AG20443 (cell line): ENCODE data around the gene GALNT16.
"Not testable (repeated sequence)": the region's sequence is repeated elsewhere in the genome, so short reads cannot be mapped to it uniquely, and the experiment has no call there.

Experiments used
- DNase-seq: peaks from one replicate; pipeline ENCODE4 v3.0.0; 2012; ENCODE audit warnings: low spot score, mixed read lengths

The GALNT16 gene

GRCh38 chr14:69260190-69260860, 367 bp downstream of the GALNT16 start:
- peak; percentile 46 for DNase-seq

GRCh38 chr14:69260861-69261564, 1.1 kb downstream of the GALNT16 start:
- peak; percentile 64 for DNase-seq

DNA sequence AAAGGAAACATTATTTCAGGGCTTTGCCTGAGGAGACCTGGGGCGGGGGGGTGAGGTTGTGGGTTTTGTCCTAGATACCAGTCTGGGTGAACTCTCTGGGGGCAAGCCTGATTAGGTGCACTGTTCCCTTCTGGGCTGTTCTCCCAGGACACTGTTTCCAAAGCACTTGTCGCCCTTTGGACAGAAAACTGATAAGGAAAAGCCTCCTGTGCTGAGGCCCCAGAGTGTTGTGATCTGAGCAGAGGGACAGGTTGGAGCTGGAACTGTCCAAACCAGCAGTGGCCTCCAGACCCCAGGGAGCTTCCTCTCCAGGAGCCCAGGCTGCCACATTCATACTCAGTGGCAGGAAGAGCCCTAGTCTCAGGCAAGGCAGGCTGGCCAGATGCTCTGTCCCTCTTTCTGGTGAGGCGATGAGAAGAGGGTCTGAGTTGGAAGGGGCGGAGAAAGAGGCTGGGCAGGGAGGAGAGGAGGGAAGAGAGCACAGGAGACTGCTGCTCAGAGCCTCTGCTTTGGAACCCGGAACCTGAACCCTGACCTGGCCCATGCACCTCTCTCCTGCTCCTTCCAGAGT, 1.9 kb downstream of the GALNT16 start:
- peak; percentile 60 for DNase-seq

- DNase-seq = no peak
These were observed 2.6 kb downstream of the GALNT16 start for GRCh38 chr14:69262516-69262915.

GRCh38 chr14:69263364-69263763, 3.4 kb downstream of the GALNT16 start:
- peak; percentile 95 for DNase-seq

DNA sequence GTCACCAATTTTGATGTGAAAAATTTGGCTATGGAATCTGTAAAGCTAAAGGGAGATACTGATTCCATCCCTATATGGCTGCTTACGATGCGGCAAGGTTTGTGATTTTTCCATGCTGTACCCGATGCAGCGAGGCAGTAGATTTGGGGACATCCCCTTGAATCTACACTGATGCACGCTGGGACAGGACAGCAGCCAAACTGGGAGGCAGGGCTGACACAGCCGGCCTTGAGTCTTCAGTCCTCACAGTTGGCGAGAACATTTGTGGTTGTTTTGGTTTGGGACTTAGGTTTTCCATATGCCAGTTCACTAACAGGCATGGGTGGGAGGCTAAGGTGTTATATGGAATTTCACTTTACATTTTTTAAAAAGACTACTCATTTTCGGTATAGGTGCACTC, 3.8 kb downstream of the GALNT16 start:
- DNase-seq = peak; percentile 50

DNA sequence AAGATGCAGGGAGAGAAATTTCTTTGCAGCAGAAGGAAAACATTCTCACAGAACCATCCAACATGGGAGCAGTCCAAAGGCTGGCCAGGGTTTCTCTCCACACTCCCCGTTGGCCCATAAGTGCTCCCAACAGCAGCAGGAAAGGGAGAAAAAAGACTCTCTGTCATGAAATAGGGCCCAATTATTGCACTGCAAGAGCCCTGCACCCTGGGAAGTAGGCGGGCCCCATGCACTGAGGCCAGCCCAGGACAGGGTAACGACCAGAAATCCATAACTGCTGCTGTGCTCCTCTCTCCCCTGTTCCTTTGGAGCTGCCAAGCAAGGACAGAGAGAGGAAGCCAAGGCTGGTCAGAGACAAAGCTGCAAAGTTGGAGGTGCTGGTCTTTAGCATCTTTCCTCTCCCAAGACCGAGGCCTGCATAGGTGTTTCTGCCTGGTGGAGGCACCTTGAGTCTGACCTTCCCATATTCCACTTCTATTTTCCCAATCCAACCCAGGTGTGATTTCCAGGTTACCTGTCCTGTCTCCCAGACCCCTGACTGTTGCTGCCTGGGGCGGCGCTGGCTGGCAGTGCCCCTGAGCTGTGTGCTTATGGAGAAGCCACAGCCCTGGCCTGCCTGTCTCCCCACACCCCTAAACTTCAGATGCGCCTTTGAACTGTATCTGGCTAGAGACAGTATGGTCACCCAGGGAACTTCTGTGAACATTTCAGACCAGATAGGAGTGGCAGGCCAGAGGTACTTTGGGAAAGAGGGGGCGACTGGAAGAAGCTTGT, 6.8 kb downstream of the GALNT16 start:
- DNase-seq = no peak

GRCh38 chr14:69267492-69267891, 7.5 kb downstream of the GALNT16 start:
- no peak for DNase-seq

DNA sequence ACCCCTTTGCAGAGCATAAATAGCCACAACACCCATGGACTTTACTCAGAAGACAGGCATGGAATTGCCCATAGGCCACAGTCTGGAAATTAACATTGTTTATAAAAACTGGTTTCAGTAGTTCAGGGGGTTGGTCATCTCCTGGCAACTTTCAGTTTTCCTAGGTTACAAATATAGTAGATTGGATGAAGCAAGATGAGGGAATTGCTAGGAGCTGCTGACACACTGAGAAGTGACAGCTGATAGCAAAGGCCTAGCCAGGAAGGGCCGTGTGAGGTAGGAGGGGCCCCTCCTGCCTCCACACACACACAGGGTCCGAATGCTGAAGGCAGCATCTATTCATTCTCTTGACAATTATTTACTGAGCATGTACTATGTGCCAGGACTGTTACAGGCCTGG, 8.3 kb downstream of the GALNT16 start:
- DNase-seq = peak; percentile 68

- DNase-seq = peak; percentile 64
These were observed 8.8 kb downstream of the GALNT16 start for GRCh38 chr14:69268763-69269162.

- no peak for DNase-seq
These were observed 9.4 kb downstream of the GALNT16 start for GRCh38 chr14:69269381-69269780.

DNA sequence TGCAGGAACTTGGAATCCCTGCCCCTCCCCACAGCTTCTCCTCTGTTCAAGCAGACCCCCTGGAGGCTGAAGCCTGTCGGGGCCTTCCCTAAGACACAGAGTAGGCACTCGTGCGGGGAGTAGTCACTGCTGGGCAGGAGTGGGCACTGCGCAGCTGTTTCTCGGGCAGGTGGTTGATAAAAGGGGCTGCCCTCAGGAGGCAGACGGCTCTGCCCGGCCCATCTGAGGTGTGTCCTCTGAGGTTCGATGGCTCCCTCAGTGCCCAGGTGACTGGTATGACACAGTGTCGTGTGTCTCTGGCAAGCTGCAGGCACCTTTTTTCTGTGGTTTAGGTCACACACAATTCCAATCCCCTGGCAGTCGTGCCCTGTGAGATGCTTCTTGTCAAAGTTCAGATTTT, 10.1 kb downstream of the GALNT16 start:
- no peak for DNase-seq

DNA sequence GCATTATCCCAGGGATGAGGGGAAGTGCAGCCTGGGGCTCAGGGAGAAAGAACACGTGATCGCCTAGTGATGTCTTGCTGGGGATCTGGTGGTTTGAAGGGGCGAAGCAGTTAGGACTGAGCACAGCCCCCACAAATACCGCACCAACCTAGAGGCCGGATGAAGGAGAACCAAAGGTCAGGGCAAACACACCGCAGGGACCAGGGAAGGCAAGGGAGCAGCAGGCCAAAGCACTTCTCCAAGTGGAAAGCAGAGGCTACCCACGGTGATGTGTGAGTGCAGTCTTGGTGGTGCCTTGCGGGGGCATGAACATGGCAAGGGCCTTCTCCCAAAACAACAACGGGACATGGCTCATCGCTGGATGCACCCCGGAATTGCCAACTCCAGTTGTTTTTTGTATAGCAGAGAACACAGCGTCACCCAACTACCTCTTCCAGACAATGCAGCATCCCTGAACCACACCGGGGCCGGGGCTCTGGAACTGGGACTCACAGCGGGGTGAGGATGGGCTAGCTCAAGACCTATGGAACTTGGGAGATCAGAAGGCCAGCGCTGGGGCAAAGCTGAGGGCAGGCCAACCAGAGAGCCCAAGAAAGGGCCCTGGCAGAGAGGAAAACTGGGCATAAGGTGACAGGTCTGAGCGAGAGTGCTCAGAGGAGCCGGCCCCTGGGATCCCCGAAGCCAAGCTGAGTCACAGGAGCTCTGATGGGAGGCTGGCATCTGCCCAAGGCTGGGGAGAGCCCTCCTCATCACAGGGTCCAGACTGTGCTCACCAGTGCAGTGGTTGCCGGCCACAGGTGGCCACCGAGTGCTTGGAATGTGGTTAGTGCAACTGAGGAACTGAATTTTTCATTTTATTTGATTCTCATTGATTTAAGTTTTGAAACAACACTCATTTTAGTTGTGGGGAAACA, 11.1 kb downstream of the GALNT16 start:
- no peak for DNase-seq

DNA sequence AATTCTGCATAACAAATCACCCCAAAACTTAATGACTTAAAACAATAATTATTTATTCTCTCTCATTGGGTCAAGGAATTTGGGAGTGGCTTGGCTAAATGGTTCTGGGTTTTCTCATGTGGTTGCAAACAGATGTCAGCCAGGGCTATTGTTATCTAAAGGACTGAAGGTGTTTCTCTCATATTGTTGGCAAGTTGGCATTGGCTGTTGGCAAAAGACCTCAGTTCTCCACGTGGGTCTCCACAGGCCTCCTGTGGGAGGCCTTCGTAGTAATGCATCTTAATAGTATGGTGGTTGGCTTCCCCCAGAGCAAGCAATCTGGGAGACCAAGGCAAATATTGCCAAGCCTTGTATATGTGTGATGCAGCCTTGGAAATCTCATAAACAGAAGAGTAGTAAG, 14.4 kb downstream of the GALNT16 start:
- no peak for DNase-seq

GRCh38 chr14:69275331-69275730, 15.4 kb downstream of the GALNT16 start:
- DNase-seq = no peak

- not testable (repeated sequence) for DNase-seq
These were observed 17.4 kb downstream of the GALNT16 start for GRCh38 chr14:69277356-69277755.

GRCh38 chr14:69280746-69281291, 20.9 kb downstream of the GALNT16 start:
- DNase-seq = no peak

- DNase-seq = no peak
These were observed 21.7 kb downstream of the GALNT16 start for GRCh38 chr14:69281450-69282169.

DNA sequence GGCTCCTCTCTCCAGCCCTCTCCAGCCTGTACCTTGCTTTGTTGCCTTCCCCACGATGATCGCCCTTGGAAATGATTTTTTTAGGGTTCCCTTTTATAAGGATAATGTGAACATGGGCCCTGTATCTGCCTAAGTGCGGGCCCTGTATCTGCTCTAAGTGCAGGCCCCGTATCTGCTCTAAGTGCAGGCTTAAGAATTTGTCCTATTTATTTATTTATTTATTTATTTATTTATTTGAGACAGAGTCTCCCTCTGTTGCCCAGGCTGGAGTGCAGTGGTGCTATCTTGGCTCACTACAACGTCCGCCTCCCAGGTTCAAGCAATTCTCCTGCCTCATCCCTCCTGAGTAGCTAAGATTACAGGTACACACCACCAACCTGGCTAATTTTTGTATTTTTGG, 22.5 kb downstream of the GALNT16 start:
- DNase-seq = no peak

DNA sequence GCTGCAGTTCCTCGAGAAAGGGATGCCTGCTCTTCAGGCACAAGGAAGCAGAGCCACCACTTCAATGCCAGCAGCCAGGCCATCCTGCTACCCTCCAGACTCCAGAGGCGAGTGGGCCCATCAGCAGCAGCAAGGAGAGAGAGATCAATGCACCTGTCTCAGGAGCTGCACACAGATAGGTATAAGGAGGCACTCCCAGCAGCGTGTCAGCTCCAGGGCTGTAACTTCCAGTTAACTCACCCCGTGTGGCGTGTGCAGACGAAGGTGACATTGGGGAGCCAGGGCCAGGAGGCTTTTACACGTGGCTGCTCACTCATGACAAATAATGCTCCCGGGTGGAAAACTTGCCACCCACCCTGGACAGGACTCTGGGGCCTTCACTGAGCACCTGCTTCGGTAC, 24.2 kb downstream of the GALNT16 start:
- no peak for DNase-seq
